B cell (primary cell): ENCODE measurements around the gene MS4A18.
"Not testable (repeated sequence)": the region's sequence is repeated elsewhere in the genome, so short reads cannot be mapped to it uniquely, and the experiment has no call there.

Experiments
- CTCF ChIP-seq: fragments of 200-600 bp; IDR thresholded peaks from one replicate; pipeline ENCODE4 v1.8.0; 2022; ENCODE audit warnings: antibody characterized with exemption, mild to moderate bottlenecking
- EZH2 ChIP-seq: IDR thresholded peaks from 2 replicates; pipeline ENCODE4 v1.6.1; 2012; ENCODE audit warnings: borderline replicate concordance, low read depth, mild to moderate bottlenecking, moderate library complexity, low read length; ENCODE audit not compliant: insufficient read depth, poor library complexity, severe bottlenecking

- not testable (repeated sequence) for TF ChIP-seq CTCF, EZH2
These were observed 40.0 kb upstream of the MS4A18 start for GRCh38 chr11:60684541-60684848.
